ENCODE measurements around the gene SYS1.

The SYS1 gene

GRCh38 chr20:45318948-45319347 is 44.0 kb upstream of the SYS1 start:
- peaks cover 9% of the 10 kb centered on the region for H3K4me1 ChIP-seq (ENCODE audit: low read length)
- DNase-seq, result no peak
- no peak for TF ChIP-seq CTCF (IDR thresholded peaks at IDR 0.05; ENCODE audit: low read length)
- TF ChIP-seq EZH2 (optimal IDR thresholded peaks at IDR 0.05; ENCODE audit: low read depth, low read length), result no peak
- no peak for TF ChIP-seq EZH2phosphoT487 (IDR thresholded peaks at IDR 0.05; ENCODE audit: low read length)
- H3K4me2 ChIP-seq (ENCODE audit: low read depth, low read length), result no peak overlapping the region
- no peak overlapping the region for H3K9ac ChIP-seq (ENCODE audit: low read length)
- H2AFZ ChIP-seq (ENCODE audit: low read length), result no peak overlapping the region
- H3F3A ChIP-seq (ENCODE audit: insufficient read depth, low read length), result peaks cover 5% of the 10 kb centered on the region; the same call in 1 of the 2 replicates
- no peaks in the 10 kb centered on the region; the same call in 1 of the 2 replicates for H3K27me3 ChIP-seq (replicated peaks; ENCODE audit: insufficient read depth, low read length)
- no peaks in the 10 kb centered on the region for H3K36me3 ChIP-seq (replicated peaks; ENCODE audit: insufficient read depth, low read length)
- no peaks in the 10 kb centered on the region for H3K9me2 ChIP-seq (replicated peaks; ENCODE audit: insufficient read depth, low read length)
- H3K79me2 ChIP-seq (ENCODE audit: low read length), result no peaks in the 10 kb centered on the region
- no peaks in the 10 kb centered on the region for H3K9me3 ChIP-seq (replicated peaks; ENCODE audit: insufficient read depth, low read length)
- H4K20me1 ChIP-seq (ENCODE audit: insufficient read depth, low read length), result no peaks in the 10 kb centered on the region
- no peak overlapping the region for H3K4me3 ChIP-seq (ENCODE audit: low read length)
- H3K27ac ChIP-seq (ENCODE audit: low read length), result no peak overlapping the region

GRCh38 chr20:45320948-45321595 is 41.9 kb upstream of the SYS1 start:
- peak; percentile 79 for DNase-seq
- Histone ChIP-seq H3K27me3 (replicated peaks; ENCODE audit: insufficient read depth, low read length) (no peaks in the 10 kb centered on the region), H3F3A (ENCODE audit: insufficient read depth, low read length) (peaks cover 5% of the 10 kb centered on the region; the same call in 1 of the 2 replicates), H2AFZ (ENCODE audit: low read length) (no peak overlapping the region), H3K9me3 (replicated peaks; ENCODE audit: insufficient read depth, low read length) (no peaks in the 10 kb centered on the region), H3K4me2 (ENCODE audit: low read depth, low read length) (peak overlapping the region; percentile 1; the same call in 1 of the 2 replicates), H3K9ac (ENCODE audit: low read length) (no peak overlapping the region), H3K4me3 (ENCODE audit: low read length) (no peak overlapping the region), H3K9me2 (replicated peaks; ENCODE audit: insufficient read depth, low read length) (no peaks in the 10 kb centered on the region), H4K20me1 (ENCODE audit: insufficient read depth, low read length) (no peaks in the 10 kb centered on the region), H3K79me2 (ENCODE audit: low read length) (no peaks in the 10 kb centered on the region), H3K36me3 (replicated peaks; ENCODE audit: insufficient read depth, low read length) (no peaks in the 10 kb centered on the region), H3K4me1 (ENCODE audit: low read length) (peaks cover 9% of the 10 kb centered on the region), H3K27ac (ENCODE audit: low read length) (peak overlapping the region; percentile 6; the same call in 1 of the 2 replicates)
- TF ChIP-seq EZH2phosphoT487 (IDR thresholded peaks at IDR 0.05; ENCODE audit: low read length) (no peak), CTCF (IDR thresholded peaks at IDR 0.05; ENCODE audit: low read length) (no peak), EZH2 (optimal IDR thresholded peaks at IDR 0.05; ENCODE audit: low read depth, low read length) (no peak)

GRCh38 chr20:45322952-45323383 is 40.0 kb upstream of the SYS1 start:
- peaks cover 5% of the 10 kb centered on the region; the same call in 1 of the 2 replicates for H3F3A ChIP-seq (ENCODE audit: insufficient read depth, low read length)
- no peak overlapping the region for H2AFZ ChIP-seq (ENCODE audit: low read length)
- H3K9me2 ChIP-seq (replicated peaks; ENCODE audit: insufficient read depth, low read length), result no peaks in the 10 kb centered on the region
- no peaks in the 10 kb centered on the region for H4K20me1 ChIP-seq (ENCODE audit: insufficient read depth, low read length)
- H3K9ac ChIP-seq (ENCODE audit: low read length), result no peak overlapping the region
- H3K27ac ChIP-seq (ENCODE audit: low read length), result no peak overlapping the region
- no peak for DNase-seq
- H3K9me3 ChIP-seq (replicated peaks; ENCODE audit: insufficient read depth, low read length), result no peaks in the 10 kb centered on the region
- no peaks in the 10 kb centered on the region for H3K36me3 ChIP-seq (replicated peaks; ENCODE audit: insufficient read depth, low read length)
- no peaks in the 10 kb centered on the region for H3K79me2 ChIP-seq (ENCODE audit: low read length)
- peaks cover 9% of the 10 kb centered on the region for H3K4me1 ChIP-seq (ENCODE audit: low read length)
- no peaks in the 10 kb centered on the region for H3K27me3 ChIP-seq (replicated peaks; ENCODE audit: insufficient read depth, low read length)
- no peak overlapping the region for H3K4me3 ChIP-seq (ENCODE audit: low read length)
- H3K4me2 ChIP-seq (ENCODE audit: low read depth, low read length), result no peak overlapping the region
- TF ChIP-seq EZH2 (optimal IDR thresholded peaks at IDR 0.05; ENCODE audit: low read depth, low read length), result no peak
- peak; percentile 22 for TF ChIP-seq CTCF (IDR thresholded peaks at IDR 0.05; ENCODE audit: low read length)

Measured in MM.1S (cell line).